ENCODE measurements around the gene STK32C.

GRCh38 chr10:132256866-132257265 lies 50.9 kb downstream of the STK32C start:
- no peak for TF ChIP-seq CTCF (IDR thresholded peaks at IDR 0.05)
- no peak for TF ChIP-seq POLR2A (IDR thresholded peaks at IDR 0.05)
- no peak for TF ChIP-seq POLR2AphosphoS5 (IDR thresholded peaks at IDR 0.05)

All from prostate gland (tissue), 2 donors.